ENCODE results near the gene TCEAL9.

- TF ChIP-seq CTCF (IDR thresholded peaks at IDR 0.05) (no peak), POLR2A (IDR thresholded peaks at IDR 0.05) (no peak), POLR2AphosphoS5 (IDR thresholded peaks at IDR 0.05) (no peak)
Observed at GRCh38 chrX:103329991-103330390, 26.3 kb upstream of the TCEAL9 start, which contains the start of gene TCEAL7.

Data from breast epithelium (tissue), 3 donors.